K562 (cell line): ENCODE data around the gene CDRT15.

ENCODE experiments used
- EZH2 ChIP-seq: IDR thresholded peaks from 2 replicates; pipeline ENCODE4 v1.6.1; 2012; ENCODE audit warnings: low read depth, mild to moderate bottlenecking, inconsistent platforms, low read length, borderline replicate concordance
- LCOR ChIP-seq: sonication (generic); formaldehyde crosslinking; IDR thresholded peaks from 2 replicates; pipeline ENCODE4 v1.8.0; 2022; ENCODE audit warnings: mild to moderate bottlenecking, missing genetic modification reagents
- NR1H2 ChIP-seq: sonication (generic); formaldehyde crosslinking; IDR thresholded peaks from 2 replicates; pipeline ENCODE4 v1.4.0; 2020; ENCODE audit warnings: mild to moderate bottlenecking, missing genetic modification reagents
- NR2C2 ChIP-seq, 2 experiments: fragments of 200-800 bp in 1 of 2; sonication (Bioruptor generic) in 1 of 2; sonication (generic) in 1 of 2; formaldehyde crosslinking in 1 of 2; IDR thresholded peaks; 2 replicates each; pipeline versions ENCODE4 v1.6.1 to v1.8.0; 2016 to 2022; ENCODE audit warnings: mild to moderate bottlenecking in 1 of 2, missing compliant biosample characterization in 1 of 2, missing genetic modification characterization in 1 of 2, missing genetic modification reagents in 1 of 2
- SNRNP70 ChIP-seq: fragments of 200-400 bp; formaldehyde crosslinking; optimal IDR thresholded peaks from 2 replicates; pipeline ENCODE3; 2017; ENCODE audit warnings: low read depth, low read length
- TEAD2 ChIP-seq: fragments of 450-650 bp; IDR thresholded peaks from 2 replicates; pipeline ENCODE4 v1.6.1; 2016; ENCODE audit warnings: missing genetic modification characterization, control low read depth, missing compliant biosample characterization
- TF ChIP-seq, protein P1 (sequence below), 3 experiments: IDR thresholded peaks in 2 of 3; conservative IDR thresholded peaks in 1 of 3; 2 replicates each; pipeline ENCODE4 v1.5.1; 2011 to 2012; ENCODE audit warnings: low read length in 3 of 3, mild to moderate bottlenecking in 3 of 3, control low read depth in 2 of 3, improper control_type of control experiment in 1 of 3, inconsistent platforms in 1 of 3, low read depth in 1 of 3, mixed read lengths in 1 of 3, moderate library complexity in 1 of 3; ENCODE audit not compliant: insufficient read depth in 2 of 3

DNA sequence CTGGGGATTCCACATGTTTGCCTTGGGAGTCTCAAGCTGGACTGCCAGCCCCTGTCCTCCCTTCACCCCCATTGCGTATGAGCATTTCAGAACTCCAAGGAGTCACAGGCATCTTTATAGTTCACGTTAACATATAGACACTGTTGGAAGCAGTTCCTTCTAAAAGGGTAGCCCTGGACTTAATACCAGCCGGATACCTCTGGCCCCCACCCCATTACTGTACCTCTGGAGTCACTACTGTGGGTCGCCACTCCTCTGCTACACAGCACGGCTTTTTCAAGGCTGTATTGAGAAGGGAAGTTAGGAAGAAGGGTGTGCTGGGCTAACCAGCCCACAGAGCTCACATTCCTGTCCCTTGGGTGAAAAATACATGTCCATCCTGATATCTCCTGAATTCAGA is 28.9 kb downstream of the CDRT15 start:
- TF ChIP-seq NR2C2 (CRISPR knock-in tag; IDR thresholded peaks at IDR 0.05) = no peak
- TF ChIP-seq NR2C2 (tag; IDR thresholded peaks at IDR 0.05) = no peak
- TF ChIP-seq, protein P1, sequence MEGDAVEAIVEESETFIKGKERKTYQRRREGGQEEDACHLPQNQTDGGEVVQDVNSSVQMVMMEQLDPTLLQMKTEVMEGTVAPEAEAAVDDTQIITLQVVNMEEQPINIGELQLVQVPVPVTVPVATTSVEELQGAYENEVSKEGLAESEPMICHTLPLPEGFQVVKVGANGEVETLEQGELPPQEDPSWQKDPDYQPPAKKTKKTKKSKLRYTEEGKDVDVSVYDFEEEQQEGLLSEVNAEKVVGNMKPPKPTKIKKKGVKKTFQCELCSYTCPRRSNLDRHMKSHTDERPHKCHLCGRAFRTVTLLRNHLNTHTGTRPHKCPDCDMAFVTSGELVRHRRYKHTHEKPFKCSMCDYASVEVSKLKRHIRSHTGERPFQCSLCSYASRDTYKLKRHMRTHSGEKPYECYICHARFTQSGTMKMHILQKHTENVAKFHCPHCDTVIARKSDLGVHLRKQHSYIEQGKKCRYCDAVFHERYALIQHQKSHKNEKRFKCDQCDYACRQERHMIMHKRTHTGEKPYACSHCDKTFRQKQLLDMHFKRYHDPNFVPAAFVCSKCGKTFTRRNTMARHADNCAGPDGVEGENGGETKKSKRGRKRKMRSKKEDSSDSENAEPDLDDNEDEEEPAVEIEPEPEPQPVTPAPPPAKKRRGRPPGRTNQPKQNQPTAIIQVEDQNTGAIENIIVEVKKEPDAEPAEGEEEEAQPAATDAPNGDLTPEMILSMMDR (IDR thresholded peaks at IDR 0.05 in 2 of 3, conservative IDR thresholded peaks at IDR 0.05 in 1 of 3; ENCODE audit: insufficient read depth in 2 of 3, low read depth in 1 of 3, low read length in 3 of 3) = no peak
- TF ChIP-seq NR1H2 (CRISPR knock-in tag) = no peak
- no peak for TF ChIP-seq SNRNP70
- TF ChIP-seq LCOR = no peak
- TF ChIP-seq TEAD2 (tag) = no peak
- no peak for TF ChIP-seq EZH2
